ENCODE data around the gene POM121L2. TPM values are rescaled to one million over a fixed set of nuclear protein-coding genes. Genes with fewer than 3 reads are reported as not detected.

POM121L2 gene
- total and polyA plus RNA-seq, 2 donors (not counting 3 experiments of a cell fraction or from before 2014, with no cell fraction given), result not detected

DNA sequence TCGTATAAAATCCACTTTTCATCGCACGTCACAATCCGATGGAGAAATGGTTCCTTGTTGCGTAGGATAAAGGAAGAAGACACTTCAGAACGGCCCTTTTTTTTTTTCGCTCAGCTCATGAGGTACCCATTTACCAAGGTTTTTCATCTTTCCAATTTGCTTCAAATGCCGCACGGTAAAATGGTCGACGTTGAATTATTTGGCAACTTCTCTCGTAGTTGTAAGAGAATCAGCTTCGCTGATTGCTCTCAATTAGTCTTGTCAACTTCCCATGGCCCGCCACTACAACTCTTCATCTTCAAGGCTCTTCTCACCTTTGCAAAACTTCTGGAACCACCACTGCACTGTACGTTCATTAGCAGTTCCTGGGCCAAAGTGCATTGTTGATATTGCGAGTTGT is 28.8 kb downstream of the POM121L2 start:
- FAIRE-seq (no peak), DNase-seq (ENCODE audit: low read depth, low spot score) (no peak)
- Histone ChIP-seq H3K79me2 (ENCODE audit: control insufficient read depth, insufficient read depth, low read length) (no peaks in the 10 kb centered on the region), H3K27ac (ENCODE audit: insufficient read depth, low read depth, low read length) (no peak overlapping the region), H2AFZ (ENCODE audit: low read depth, low read length) (no peak overlapping the region), H3K9me3 (replicated peaks; ENCODE audit: control insufficient read depth, insufficient read depth, low read length) (no peaks in the 10 kb centered on the region), H3K9ac (replicated peaks; ENCODE audit: extremely low read depth, insufficient read depth, low read length) (no peak overlapping the region), H4K20me1 (replicated peaks; ENCODE audit: control insufficient read depth, extremely low read depth, insufficient read depth, low read length) (no peaks in the 10 kb centered on the region), H3K27me3 (ENCODE audit: control insufficient read depth in 2 of 2, insufficient read depth in 2 of 2, low read length in 2 of 2) (peaks cover 44 to 64% of the 10 kb centered on the region in 2 experiments), H3K36me3 (ENCODE audit: control insufficient read depth in 2 of 2, extremely low read depth in 1 of 2, insufficient read depth in 2 of 2, low read length in 2 of 2) (no peaks in the 10 kb centered on the region), H3K4me1 (ENCODE audit: control insufficient read depth, extremely low read depth, insufficient read depth, low read length) (peaks cover 6% of the 10 kb centered on the region), H3K4me3 (replicated peaks in 1 of 3; ENCODE audit: insufficient read depth in 1 of 3, low read depth in 1 of 3, low read length in 3 of 3) (no peak overlapping the region), H3K9me1 (replicated peaks; ENCODE audit: control insufficient read depth, extremely low read depth, insufficient read depth, low read length) (no peaks in the 10 kb centered on the region), H3K4me2 (ENCODE audit: insufficient read depth, low read length) (no peak overlapping the region)
- POLR2A ChIA-PET, result no interaction called here
- intact Hi-C loops (cut with micrococcal nuclease), result no loop called here
- dilution Hi-C loops (cut with MboI; ENCODE audit: extremely low pct_ligation_motif_present, low sequenced_read_pairs), result no loop called here
- BruUV-seq (replicated peaks), result no TSS peak
- CTCF ChIA-PET, result no interaction called here
- TF ChIP-seq EZH2 (IDR thresholded peaks at IDR 0.05; ENCODE audit: borderline replicate concordance, low read depth, low read length, severe bottlenecking) (peak; percentile 49), FOS (IDR thresholded peaks at IDR 0.05; ENCODE audit: borderline replicate concordance, insufficient read depth, low read length) (no peak)

DNA sequence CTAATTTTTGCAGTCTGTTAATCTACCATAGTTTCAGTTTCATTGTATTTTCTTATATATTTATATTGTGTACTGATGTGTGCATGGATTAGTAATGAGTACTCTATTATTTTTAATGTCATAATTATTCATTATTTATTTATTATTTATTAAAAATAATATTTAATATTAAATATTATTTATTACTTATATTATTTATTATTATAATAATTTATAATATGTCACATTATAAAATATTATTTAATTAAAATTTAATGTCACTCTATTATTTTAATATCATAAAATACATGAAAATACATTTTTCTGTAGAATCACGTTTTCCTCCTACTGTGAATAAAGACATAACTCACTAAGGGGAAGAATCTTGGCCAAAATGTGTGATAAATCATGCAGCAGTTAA is 30.5 kb downstream of the POM121L2 start:
- no peaks in the 10 kb centered on the region for H3K36me3 ChIP-seq (ENCODE audit: control insufficient read depth in 2 of 2, extremely low read depth in 1 of 2, insufficient read depth in 2 of 2, low read length in 2 of 2)
- H3K4me3 ChIP-seq (replicated peaks in 1 of 3; ENCODE audit: insufficient read depth in 1 of 3, low read depth in 1 of 3, low read length in 3 of 3), result no peak overlapping the region
- DNase-seq (ENCODE audit: low read depth, low spot score), result no peak
- no peaks in the 10 kb centered on the region for H3K9me1 ChIP-seq (replicated peaks; ENCODE audit: control insufficient read depth, extremely low read depth, insufficient read depth, low read length)
- intact Hi-C loops (cut with micrococcal nuclease) (no loop called here), dilution Hi-C loops (cut with MboI; ENCODE audit: extremely low pct_ligation_motif_present, low sequenced_read_pairs) (no loop called here)
- peaks cover 33 to 51% of the 10 kb centered on the region in 2 experiments for H3K27me3 ChIP-seq (ENCODE audit: control insufficient read depth in 2 of 2, insufficient read depth in 2 of 2, low read length in 2 of 2)
- FAIRE-seq, result no peak
- no peak for TF ChIP-seq JUN (IDR thresholded peaks at IDR 0.05; ENCODE audit: borderline replicate concordance, insufficient read depth, insufficient read length, low read depth)
- no peak overlapping the region for H3K4me2 ChIP-seq (ENCODE audit: insufficient read depth, low read length)
- no peaks in the 10 kb centered on the region for H4K20me1 ChIP-seq (replicated peaks; ENCODE audit: control insufficient read depth, extremely low read depth, insufficient read depth, low read length)
- H3K27ac ChIP-seq (ENCODE audit: insufficient read depth, low read depth, low read length), result no peak overlapping the region
- H3K9me3 ChIP-seq (replicated peaks; ENCODE audit: control insufficient read depth, insufficient read depth, low read length), result no peaks in the 10 kb centered on the region
- CTCF ChIA-PET, result interaction anchor here (1.2 to 1.4 kb wide), 2 partner anchors 15 to 31 kb away, joined by 4 read pairs; no protein-coding TSS in a partner anchor
- POLR2A ChIA-PET, result no interaction called here
- no peaks in the 10 kb centered on the region for H3K79me2 ChIP-seq (ENCODE audit: control insufficient read depth, insufficient read depth, low read length)
- H3K4me1 ChIP-seq (ENCODE audit: control insufficient read depth, extremely low read depth, insufficient read depth, low read length), result peaks cover 6% of the 10 kb centered on the region
- no peak overlapping the region for H3K9ac ChIP-seq (replicated peaks; ENCODE audit: extremely low read depth, insufficient read depth, low read length)
- no TSS peak for BruUV-seq (replicated peaks)
- H2AFZ ChIP-seq (ENCODE audit: low read depth, low read length), result no peak overlapping the region
